ENCODE measurements around the gene NFATC2.

DNA sequence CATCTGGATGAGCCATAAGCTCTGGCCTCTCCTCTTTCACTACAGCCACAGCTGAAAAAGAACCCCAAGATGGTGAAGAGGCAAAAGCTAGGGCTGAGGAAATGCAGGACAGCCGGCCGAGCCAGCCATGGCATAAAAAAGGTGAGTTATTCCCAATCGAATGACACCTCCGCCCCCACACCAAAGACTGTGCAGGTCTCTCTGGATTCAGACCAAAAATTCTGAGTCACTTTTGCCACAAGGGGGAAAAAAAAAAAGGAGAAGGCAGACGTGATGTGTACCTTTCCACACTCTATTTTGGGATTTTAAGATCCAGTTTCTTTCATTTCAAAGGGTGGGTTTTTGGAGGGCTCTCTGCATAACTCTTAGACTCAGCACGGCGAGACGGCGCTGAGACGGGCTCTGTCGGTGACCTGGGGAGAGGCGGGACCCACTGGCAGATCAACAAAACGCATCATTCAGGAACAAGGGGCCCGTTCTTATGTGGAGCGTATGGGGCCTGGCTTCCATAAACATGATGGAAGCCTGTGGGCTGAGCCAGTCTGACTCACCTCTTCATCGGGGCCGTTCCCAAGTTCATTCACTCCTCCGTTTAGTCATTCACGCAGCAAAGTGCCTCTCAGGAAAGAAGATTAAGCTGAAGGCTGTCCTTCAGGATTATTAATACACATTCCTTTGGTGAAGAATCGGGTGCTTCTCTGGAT, 54.8 kb downstream of the NFATC2 start:
- no peak for TF ChIP-seq ZSCAN23 (tag by site-specific recombination; IDR thresholded peaks at IDR 0.05)
- TF ChIP-seq, protein P1, sequence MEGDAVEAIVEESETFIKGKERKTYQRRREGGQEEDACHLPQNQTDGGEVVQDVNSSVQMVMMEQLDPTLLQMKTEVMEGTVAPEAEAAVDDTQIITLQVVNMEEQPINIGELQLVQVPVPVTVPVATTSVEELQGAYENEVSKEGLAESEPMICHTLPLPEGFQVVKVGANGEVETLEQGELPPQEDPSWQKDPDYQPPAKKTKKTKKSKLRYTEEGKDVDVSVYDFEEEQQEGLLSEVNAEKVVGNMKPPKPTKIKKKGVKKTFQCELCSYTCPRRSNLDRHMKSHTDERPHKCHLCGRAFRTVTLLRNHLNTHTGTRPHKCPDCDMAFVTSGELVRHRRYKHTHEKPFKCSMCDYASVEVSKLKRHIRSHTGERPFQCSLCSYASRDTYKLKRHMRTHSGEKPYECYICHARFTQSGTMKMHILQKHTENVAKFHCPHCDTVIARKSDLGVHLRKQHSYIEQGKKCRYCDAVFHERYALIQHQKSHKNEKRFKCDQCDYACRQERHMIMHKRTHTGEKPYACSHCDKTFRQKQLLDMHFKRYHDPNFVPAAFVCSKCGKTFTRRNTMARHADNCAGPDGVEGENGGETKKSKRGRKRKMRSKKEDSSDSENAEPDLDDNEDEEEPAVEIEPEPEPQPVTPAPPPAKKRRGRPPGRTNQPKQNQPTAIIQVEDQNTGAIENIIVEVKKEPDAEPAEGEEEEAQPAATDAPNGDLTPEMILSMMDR (tag by site-specific recombination; IDR thresholded peaks at IDR 0.05), result no peak
- TF ChIP-seq ZBTB20 (tag by site-specific recombination; IDR thresholded peaks at IDR 0.05), result peak; percentile 97
- TF ChIP-seq ZNF175 (tag by site-specific recombination; IDR thresholded peaks at IDR 0.05), result no peak
- no peak for TF ChIP-seq ZNF133 (tag by site-specific recombination; IDR thresholded peaks at IDR 0.05)
- TF ChIP-seq ZNF274 (IDR thresholded peaks at IDR 0.05; ENCODE audit: low read length), result no peak
- TF ChIP-seq ZNF274 (tag by site-specific recombination; IDR thresholded peaks at IDR 0.05; ENCODE audit: borderline replicate concordance), result no peak
- no peak for TF ChIP-seq PRDM1 (tag by site-specific recombination; IDR thresholded peaks at IDR 0.05)
- TF ChIP-seq ZNF561 (tag by site-specific recombination; IDR thresholded peaks at IDR 0.05; ENCODE audit: borderline replicate concordance), result 0 out of 2 replicates have a peak, but pooled peaks have one; percentile 7
- peak; percentile 27; the same call in 1 of the 2 replicates for TF ChIP-seq SP2 (tag by site-specific recombination; IDR thresholded peaks at IDR 0.05)

Measured in HEK293 (cell line).